Endodermal cell (in vitro differentiated cells): ENCODE measurements around the gene RESP18. TPM values are rescaled to one million over a fixed set of nuclear protein-coding genes. Genes with fewer than 3 reads are reported as not detected.
A peak's percentile ranks its signal among the peaks of the same experiment; 100 is the strongest.

Source experiments
- DNase-seq: peaks from one replicate; pipeline ENCODE4 v3.0.0-alpha.2; 2017
- H3K27ac ChIP-seq: 2 replicates; pipeline ENCODE4 v1.5.1; 2013; ENCODE audit warnings: mild to moderate bottlenecking, low read depth, low read length, moderate library complexity
- H3K27me3 ChIP-seq: 2 replicates; pipeline ENCODE4 v1.6.1; 2013; ENCODE audit warnings: mild to moderate bottlenecking, low read length, moderate library complexity; ENCODE audit not compliant: insufficient read depth, control insufficient read depth, poor library complexity, severe bottlenecking
- H3K36me3 ChIP-seq: 2 replicates; pipeline ENCODE4 v1.7.0; 2013; ENCODE audit warnings: mild to moderate bottlenecking, low read length, moderate library complexity; ENCODE audit not compliant: control insufficient read depth, insufficient read depth
- H3K4me1 ChIP-seq: one replicate; pipeline ENCODE4 v1.7.0; 2013; ENCODE audit warnings: low read length; ENCODE audit not compliant: control insufficient read depth, insufficient read depth
- H3K4me3 ChIP-seq: 2 replicates; pipeline ENCODE4 v1.5.1; 2013; ENCODE audit warnings: mild to moderate bottlenecking, low read length, moderate library complexity
- H3K9ac ChIP-seq: 2 replicates; pipeline ENCODE4 v1.6.1; 2013; ENCODE audit warnings: mild to moderate bottlenecking, low read length, moderate library complexity; ENCODE audit not compliant: poor library complexity, severe bottlenecking; ENCODE audit errors: extremely low read depth
- H3K9me3 ChIP-seq: 2 replicates; pipeline ENCODE4 v1.6.1; 2013; ENCODE audit warnings: mild to moderate bottlenecking, low read length, moderate library complexity; ENCODE audit not compliant: control insufficient read depth
- H3K27ac Mint-ChIP-seq: 2 replicates; pipeline ENCODE4 v1.8.0; 2020; ENCODE audit warnings: mixed read lengths
- H3K27me3 Mint-ChIP-seq: 2 replicates; pipeline ENCODE4 v1.8.0; 2021; ENCODE audit warnings: mild to moderate bottlenecking, mixed read lengths; ENCODE audit not compliant: insufficient read depth
- H3K36me3 Mint-ChIP-seq: 2 replicates; pipeline ENCODE4 v1.8.0; 2020; ENCODE audit warnings: low read depth, mixed read lengths
- H3K4me1 Mint-ChIP-seq: 2 replicates; pipeline ENCODE4 v1.8.0; 2020; ENCODE audit warnings: mixed read lengths
- H3K4me3 Mint-ChIP-seq: 2 replicates; pipeline ENCODE4 v1.8.0; 2020; ENCODE audit warnings: mild to moderate bottlenecking, moderate library complexity, mixed read lengths
- H3K9me3 Mint-ChIP-seq: 2 replicates; pipeline ENCODE4 v1.8.0; 2020; ENCODE audit warnings: mild to moderate bottlenecking, mixed read lengths
- CTCF ChIP-seq: fragments of 200-600 bp; sonication (generic); conservative IDR thresholded peaks from 2 replicates; pipeline ENCODE4 v1.5.0; 2021; ENCODE audit warnings: antibody characterized with exemption, mild to moderate bottlenecking
- WGBS, 2 experiments: methylation state at CpG; one replicate each; pipeline versions ENCODE4 v1.1.5 to v1.1.7; 2013; ENCODE audit warnings: missing lambda C conversion rate in 2 of 2, mixed read lengths in 1 of 2; ENCODE audit not compliant: insufficient coverage in 1 of 2, insufficient read length in 1 of 2; 5-methylcytosine and 5-hydroxymethylcytosine counted together
- total RNA-seq, 2 donors: library from RNA; stranded (reverse); fragmentation: NEBNext Ultra II Directional in 1 of 2; extraction: Animal tissue kit (Norgen Biotek cat#: 25700) in 1 of 2; gene quantifications; 2 replicates in 1 of 2; 3 replicates in 1 of 2; pipeline ENCODE4 v1.2.1, GENCODE V29; 2021

The RESP18 gene
- total RNA-seq, 2 donors from 2014 or later: not detected

- Histone ChIP-seq H3K4me3 (no peak overlapping the region), H3K9ac (no peak overlapping the region), H3K36me3 (peaks cover 30% of the 10 kb centered on the region), H3K27me3 (no peaks in the 10 kb centered on the region), H3K9me3 (no peaks in the 10 kb centered on the region), H3K27ac (no peak overlapping the region), H3K4me1 (no peaks in the 10 kb centered on the region)
- Mint-ChIP-seq H3K27ac (peak overlapping the region; percentile 70), H3K4me3 (no peak overlapping the region), H3K27me3 (peaks cover 13% of the 10 kb centered on the region), H3K9me3 (no peaks in the 10 kb centered on the region), H3K4me1 (peaks cover 3% of the 10 kb centered on the region), H3K36me3 (peaks cover 18% of the 10 kb centered on the region)
- WGBS, 2 experiments: 83 to 96% methylated on average over 1 to 12 of the region's 12 CpGs
- no peak for DNase-seq
- no peak for TF ChIP-seq CTCF
Measured at GRCh38 chr2:219286436-219287115, 46.0 kb downstream of the RESP18 start.

- Histone ChIP-seq H3K4me3 (no peak overlapping the region), H3K27me3 (no peaks in the 10 kb centered on the region), H3K9ac (no peak overlapping the region), H3K36me3 (peaks cover 33% of the 10 kb centered on the region), H3K9me3 (no peaks in the 10 kb centered on the region), H3K27ac (no peak overlapping the region), H3K4me1 (peaks cover 1% of the 10 kb centered on the region)
- Mint-ChIP-seq H3K36me3 (peaks cover 25% of the 10 kb centered on the region), H3K27me3 (peaks cover 7% of the 10 kb centered on the region), H3K27ac (peak overlapping the region; percentile 70), H3K4me1 (peaks cover 9% of the 10 kb centered on the region), H3K4me3 (no peak overlapping the region), H3K9me3 (no peaks in the 10 kb centered on the region)
- peak; percentile 91 for DNase-seq
- 74 to 78% methylated on average over 5 to 17 of the region's 17 CpGs for WGBS, 2 experiments
- no peak for TF ChIP-seq CTCF
Measured at GRCh38 chr2:219285894-219286425, 46.6 kb downstream of the RESP18 start.

- H3K27ac ChIP-seq: no peak overlapping the region
Measured at GRCh38 chr2:219285373-219285735, 47.2 kb downstream of the RESP18 start.

More at GRCh38 chr2:219285373-219285735, 47.2 kb downstream of the RESP18 start:
- no peak for TF ChIP-seq CTCF
- H3K9me3 ChIP-seq: no peaks in the 10 kb centered on the region
- no peak overlapping the region for H3K4me3 Mint-ChIP-seq
- H3K4me1 Mint-ChIP-seq: peaks cover 16% of the 10 kb centered on the region
- peaks cover 39% of the 10 kb centered on the region for H3K36me3 ChIP-seq
- peaks cover 8% of the 10 kb centered on the region for H3K4me1 ChIP-seq
- H3K36me3 Mint-ChIP-seq: peaks cover 25% of the 10 kb centered on the region
- WGBS, 2 experiments: 95 to 97% methylated on average over 4 to 12 of the region's 12 CpGs
- H3K9me3 Mint-ChIP-seq: no peaks in the 10 kb centered on the region
- H3K27ac Mint-ChIP-seq: no peak overlapping the region
- no peak overlapping the region for H3K9ac ChIP-seq
- H3K27me3 ChIP-seq: no peaks in the 10 kb centered on the region
- no peak overlapping the region for H3K4me3 ChIP-seq
- H3K27me3 Mint-ChIP-seq: peaks cover 2% of the 10 kb centered on the region
- DNase-seq: no peak
